K562 (cell line): ENCODE data around the gene JADE2. TPM values are rescaled to one million over a fixed set of nuclear protein-coding genes. Genes with fewer than 3 reads are reported as not detected.

Source experiments
- ATAC-seq: fragments of 200-7000 bp; cut with Tn5 transposase; 3 replicates; pipeline ENCODE4 v1.9.1; 2020; ENCODE audit warnings: moderate library complexity
- BruUV-seq: library from RNA; stranded (reverse); fragments of 400-500 nt; replicated peaks from 2 replicates; lab custom pipeline; 2021; lab: Mats Ljungman, UMichigan
- CTCF ChIA-PET: fragments of 300-600 bp; formaldehyde crosslinking; extraction: SDS; loops from one replicate; lab custom pipeline; 2021; ENCODE audit warnings: low intra/inter-chr PET ratio; lab: Yijun Ruan, JAX
- POLR2A ChIA-PET: fragments of 300-600, 350-650 bp; sonication (Branson Sonifier 250); formaldehyde crosslinking; extraction: SDS; loops from one replicate; lab custom pipeline; 2021; ENCODE audit warnings: antibody characterized with exemption, inconsistent platforms; lab: Yijun Ruan, JAX
- DNase-seq, 4 experiments: peaks; one replicate each; pipeline versions ENCODE4 v3.0.0 to v3.0.0-alpha.2; 2011 to 2018; ENCODE audit warnings: low spot score in 3 of 4, mixed read lengths in 3 of 4; ENCODE audit errors: extremely low read depth in 1 of 4
- FAIRE-seq: peaks from 2 replicates; lab custom pipeline; 2011; peaks lifted over from hg19 to GRCh38; lab: Jason Lieb, UNC
- H2AFZ ChIP-seq: 2 replicates; pipeline ENCODE4 v1.6.0; 2011; ENCODE audit warnings: low read depth, low read length, control low read depth, inconsistent platforms
- H3K27ac ChIP-seq: fragments of 200-600 bp; 3 replicates; pipeline ENCODE4 v1.8.0; 2011; ENCODE audit warnings: low read depth, mild to moderate bottlenecking, control low read depth, inconsistent platforms, low read length, moderate library complexity, mixed read lengths; ENCODE audit errors: extremely low read depth
- H3K27me3 ChIP-seq, 2 experiments: fragments of 300-600 bp in 1 of 2; 2 replicates in 1 of 2; 3 replicates in 1 of 2; pipeline versions ENCODE4 v1.6.0 to v1.8.0; 2011; ENCODE audit warnings: inconsistent platforms in 2 of 2, low read length in 2 of 2, mild to moderate bottlenecking in 1 of 2, mixed read lengths in 1 of 2, moderate library complexity in 1 of 2; ENCODE audit not compliant: control insufficient read depth in 2 of 2, insufficient read depth in 2 of 2
- H3K36me3 ChIP-seq: fragments of 300-600 bp; 3 replicates; pipeline ENCODE4 v1.8.0; 2011; ENCODE audit warnings: mild to moderate bottlenecking, low read length, inconsistent platforms; ENCODE audit not compliant: control insufficient read depth, insufficient read depth
- H3K4me1 ChIP-seq, 2 experiments: fragments of 200-600 bp in 1 of 2; replicated peaks in 1 of 2; 2 replicates in 1 of 2; 3 replicates in 1 of 2; pipeline versions ENCODE4 v1.5.1 to v1.8.0; 2011; ENCODE audit warnings: inconsistent platforms in 2 of 2, low read length in 2 of 2, mild to moderate bottlenecking in 1 of 2, mixed read lengths in 1 of 2, moderate library complexity in 1 of 2; ENCODE audit not compliant: control insufficient read depth in 2 of 2, insufficient read depth in 2 of 2
- H3K4me2 ChIP-seq: 2 replicates; pipeline ENCODE4 v1.6.1; 2011; ENCODE audit warnings: low read length, control low read depth, inconsistent platforms, mixed read lengths; ENCODE audit not compliant: insufficient read depth
- H3K4me3 ChIP-seq: fragments of 200-600 bp; sonication (generic), shearing (Covaris generic); 2 replicates; pipeline ENCODE4 v1.5.1; 2016; ENCODE audit warnings: control low read depth, inconsistent platforms
- H3K79me2 ChIP-seq: fragments of 200-600 bp; 3 replicates; pipeline ENCODE4 v1.8.0; 2011; ENCODE audit warnings: low read length, inconsistent platforms; ENCODE audit not compliant: control insufficient read depth, insufficient read depth
- H3K9ac ChIP-seq, 2 experiments: 2 replicates each; pipeline versions ENCODE4 v1.6.0 to v1.6.1; 2011; ENCODE audit warnings: low read depth in 2 of 2, low read length in 2 of 2, control low read depth in 1 of 2, inconsistent platforms in 1 of 2, mild to moderate bottlenecking in 1 of 2, mixed read lengths in 1 of 2; ENCODE audit not compliant: insufficient read depth in 1 of 2
- H3K9me1 ChIP-seq: one replicate; pipeline ENCODE4 v1.6.0; 2011; ENCODE audit warnings: inconsistent platforms, mild to moderate bottlenecking, low read length, moderate library complexity; ENCODE audit not compliant: control insufficient read depth, insufficient read depth
- H3K9me3 ChIP-seq: replicated peaks from 2 replicates; pipeline ENCODE4 v1.5.1; 2011; ENCODE audit warnings: low read depth, low read length, inconsistent platforms; ENCODE audit not compliant: control insufficient read depth, insufficient read depth
- H4K20me1 ChIP-seq: replicated peaks from 2 replicates; pipeline ENCODE4 v1.6.1; 2011; ENCODE audit warnings: low read length, inconsistent platforms, mixed read lengths; ENCODE audit not compliant: control insufficient read depth, insufficient read depth
- EWSR1 ChIP-seq: fragments of 450-650 bp; IDR thresholded peaks from 2 replicates; pipeline ENCODE4 v1.6.1; 2018; ENCODE audit warnings: borderline replicate concordance, mild to moderate bottlenecking, low read depth, moderate library complexity; ENCODE audit not compliant: partially characterized antibody
- LCOR ChIP-seq: sonication (generic); formaldehyde crosslinking; IDR thresholded peaks from 2 replicates; pipeline ENCODE4 v1.8.0; 2022; ENCODE audit warnings: mild to moderate bottlenecking, missing genetic modification reagents
- MCM2 ChIP-seq: fragments of 450-650 bp; IDR thresholded peaks from 2 replicates; pipeline ENCODE4 v1.6.1; 2017; ENCODE audit warnings: low read depth, mild to moderate bottlenecking
- MED1 ChIP-seq: sonication (generic); formaldehyde crosslinking; IDR thresholded peaks from 2 replicates; pipeline ENCODE4 v1.8.1; 2023; ENCODE audit warnings: missing genetic modification reagents, borderline replicate concordance
- SMAD2 ChIP-seq: fragments of 150-350 bp; IDR thresholded peaks from 2 replicates; pipeline ENCODE4 v1.6.1; 2014; ENCODE audit warnings: low read depth, mild to moderate bottlenecking, low read length
- SOX6 ChIP-seq: fragments of 450-650 bp; IDR thresholded peaks from 2 replicates; pipeline ENCODE4 v1.6.1; 2014; ENCODE audit warnings: mild to moderate bottlenecking
- TAF9B ChIP-seq: fragments of 450-650 bp; IDR thresholded peaks from 2 replicates; pipeline ENCODE4 v1.6.1; 2018; ENCODE audit warnings: mild to moderate bottlenecking; ENCODE audit not compliant: partially characterized antibody
- ZNF121 ChIP-seq: sonication (generic); formaldehyde crosslinking; conservative IDR thresholded peaks from 2 replicates; pipeline ENCODE4 v1.8.0; 2022; ENCODE audit warnings: missing genetic modification reagents
- WGBS: fragments of 100-300 bp; shearing (Covaris generic); methylation state at CpG from one replicate; pipeline ENCODE4 v1.1.6; 2016; ENCODE audit warnings: low coverage, mixed read lengths; ENCODE audit not compliant: insufficient coverage; ENCODE audit errors: missing lambda C conversion rate; 5-methylcytosine and 5-hydroxymethylcytosine counted together
- in situ Hi-C: fragments of 300-500 bp; cut with MboI; formaldehyde crosslinking; loops from 4 replicates; pipeline ENCODE4 v1.15.0; 2018; ENCODE audit warnings: inconsistent platforms, mixed read lengths
- intact Hi-C: fragments of 100-400 bp; cut with micrococcal nuclease; formaldehyde crosslinking; loops from 2 replicates; pipeline ENCODE4 v1.14.2; 2022
- polyA plus RNA-seq, 8 experiments: library from polyadenylated mRNA; depleted of rRNA in 4 of 8; stranded (reverse) in 5 of 8; unstranded in 3 of 8; fragments of >200 nt; fragmentation: Nextera tagmentation in 2 of 8; fragmentation: Illumina TruSeq in 1 of 8; extraction: Ambion mirVana in 2 of 8; extraction: Trizol in 1 of 8; gene quantifications; 2 replicates each; pipeline versions ENCODE4 v1.2.1 to v1.2.3, GENCODE V29; 2011 to 2014; ENCODE audit warnings: inconsistent platforms in 1 of 8, missing spikeins in 1 of 8
- total RNA-seq, 7 experiments: library from RNA; depleted of rRNA in 6 of 7; stranded (reverse); fragments of >200 nt in 6 of 7; fragmentation: Illumina TruSeq in 2 of 7; extraction: Trizol in 2 of 7; gene quantifications; 2 replicates each; pipeline versions ENCODE4 v1.2.1 to v1.2.3, GENCODE V29; 2011 to 2021; ENCODE audit warnings: low replicate concordance in 1 of 7
- TF ChIP-seq, protein P1 (sequence below): fragments of 450-650 bp; IDR thresholded peaks from 2 replicates; pipeline ENCODE4 v1.6.1; 2017; ENCODE audit warnings: antibody characterized with exemption
- TF ChIP-seq, protein P2 (sequence below): sonication (generic); IDR thresholded peaks from 2 replicates; pipeline ENCODE4 v1.6.1; 2016
- TF ChIP-seq, protein P3 (sequence below): sonication (generic); formaldehyde crosslinking; IDR thresholded peaks from 2 replicates; pipeline ENCODE4 v1.8.0; 2022; ENCODE audit warnings: mild to moderate bottlenecking, missing genetic modification reagents

The JADE2 gene
- total and polyA plus RNA-seq, 9 of the 15 experiments (the other 6 are each of a cell fraction or from before 2014, with no cell fraction given): 0.50 to 23.3 (median 9.1) TPM

DNA sequence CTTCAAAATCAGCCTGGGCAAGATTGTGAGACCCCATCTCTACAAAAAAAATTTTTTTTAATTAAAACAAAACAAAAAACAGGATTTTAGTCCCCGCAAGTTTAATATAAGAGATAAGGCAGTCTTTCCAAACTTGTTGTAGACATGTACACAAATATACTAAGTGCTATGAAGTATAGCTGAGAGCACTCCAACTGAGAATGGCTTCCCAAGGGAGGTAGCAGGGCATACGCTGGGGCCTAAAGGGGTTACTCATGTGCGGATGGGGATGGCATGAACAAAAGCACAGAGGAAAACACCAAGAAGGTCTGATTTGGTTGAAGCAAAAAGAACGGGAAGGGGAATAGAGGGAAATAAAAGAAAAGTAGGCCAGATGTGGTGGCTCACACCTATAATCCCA is 86.0 kb downstream of the JADE2 start (continued):
- no peak for TF ChIP-seq MCM2
- TF ChIP-seq, protein P1, sequence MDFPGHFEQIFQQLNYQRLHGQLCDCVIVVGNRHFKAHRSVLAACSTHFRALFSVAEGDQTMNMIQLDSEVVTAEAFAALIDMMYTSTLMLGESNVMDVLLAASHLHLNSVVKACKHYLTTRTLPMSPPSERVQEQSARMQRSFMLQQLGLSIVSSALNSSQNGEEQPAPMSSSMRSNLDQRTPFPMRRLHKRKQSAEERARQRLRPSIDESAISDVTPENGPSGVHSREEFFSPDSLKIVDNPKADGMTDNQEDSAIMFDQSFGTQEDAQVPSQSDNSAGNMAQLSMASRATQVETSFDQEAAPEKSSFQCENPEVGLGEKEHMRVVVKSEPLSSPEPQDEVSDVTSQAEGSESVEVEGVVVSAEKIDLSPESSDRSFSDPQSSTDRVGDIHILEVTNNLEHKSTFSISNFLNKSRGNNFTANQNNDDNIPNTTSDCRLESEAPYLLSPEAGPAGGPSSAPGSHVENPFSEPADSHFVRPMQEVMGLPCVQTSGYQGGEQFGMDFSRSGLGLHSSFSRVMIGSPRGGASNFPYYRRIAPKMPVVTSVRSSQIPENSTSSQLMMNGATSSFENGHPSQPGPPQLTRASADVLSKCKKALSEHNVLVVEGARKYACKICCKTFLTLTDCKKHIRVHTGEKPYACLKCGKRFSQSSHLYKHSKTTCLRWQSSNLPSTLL: no peak
- TF ChIP-seq, protein P2, sequence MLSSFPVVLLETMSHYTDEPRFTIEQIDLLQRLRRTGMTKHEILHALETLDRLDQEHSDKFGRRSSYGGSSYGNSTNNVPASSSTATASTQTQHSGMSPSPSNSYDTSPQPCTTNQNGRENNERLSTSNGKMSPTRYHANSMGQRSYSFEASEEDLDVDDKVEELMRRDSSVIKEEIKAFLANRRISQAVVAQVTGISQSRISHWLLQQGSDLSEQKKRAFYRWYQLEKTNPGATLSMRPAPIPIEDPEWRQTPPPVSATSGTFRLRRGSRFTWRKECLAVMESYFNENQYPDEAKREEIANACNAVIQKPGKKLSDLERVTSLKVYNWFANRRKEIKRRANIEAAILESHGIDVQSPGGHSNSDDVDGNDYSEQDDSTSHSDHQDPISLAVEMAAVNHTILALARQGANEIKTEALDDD: no peak

DNA sequence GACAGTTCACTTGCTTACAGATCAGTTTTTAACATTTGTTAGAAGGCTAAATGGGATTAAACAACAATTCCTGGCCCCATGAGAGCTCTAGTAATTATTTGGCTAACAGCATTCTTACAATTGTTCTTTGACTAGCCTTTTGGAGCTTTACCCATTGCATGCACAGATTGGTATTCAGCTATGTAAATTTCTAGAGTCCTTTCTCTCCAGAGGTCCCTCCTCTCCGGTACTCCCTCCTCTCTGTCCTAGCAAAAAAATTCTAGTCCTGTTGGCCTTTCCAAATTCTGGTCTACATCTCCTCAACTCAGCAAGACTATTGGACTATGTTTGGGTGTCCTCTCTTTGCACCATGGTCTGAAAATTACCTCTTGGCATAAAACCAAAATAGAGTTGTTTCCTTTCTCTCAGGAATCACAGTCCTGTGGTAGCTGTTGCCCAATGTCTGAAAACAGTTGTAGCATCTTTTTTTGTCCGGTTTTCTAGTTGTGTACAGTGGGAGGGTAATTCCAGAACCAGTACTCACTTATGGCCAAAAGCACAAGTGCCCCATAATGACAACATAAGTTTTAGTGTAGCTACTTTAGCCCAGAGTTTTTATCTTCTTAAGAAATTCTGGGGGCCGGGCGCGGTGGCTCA is 89.1 kb downstream of the JADE2 start:
- POLR2A ChIA-PET: no interaction called here
- no TSS peak for BruUV-seq

More for the DNA sequence above, 89.1 kb downstream of the JADE2 start:
- TF ChIP-seq TAF9B (no peak), LCOR (no peak), SOX6 (no peak), EWSR1 (no peak), SMAD2 (no peak), ZNF121 (no peak), MED1 (no peak)
- TF ChIP-seq, protein P3, sequence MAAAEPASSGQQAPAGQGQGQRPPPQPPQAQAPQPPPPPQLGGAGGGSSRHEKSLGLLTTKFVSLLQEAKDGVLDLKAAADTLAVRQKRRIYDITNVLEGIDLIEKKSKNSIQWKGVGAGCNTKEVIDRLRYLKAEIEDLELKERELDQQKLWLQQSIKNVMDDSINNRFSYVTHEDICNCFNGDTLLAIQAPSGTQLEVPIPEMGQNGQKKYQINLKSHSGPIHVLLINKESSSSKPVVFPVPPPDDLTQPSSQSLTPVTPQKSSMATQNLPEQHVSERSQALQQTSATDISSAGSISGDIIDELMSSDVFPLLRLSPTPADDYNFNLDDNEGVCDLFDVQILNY (CRISPR knock-in tag): no peak
- Histone ChIP-seq H3K27me3 (no peaks in the 10 kb centered on the region), H3K4me1 (no peaks in the 10 kb centered on the region), H3K27ac (no peak overlapping the region), H3K9me3 (no peaks in the 10 kb centered on the region), H3K79me2 (no peaks in the 10 kb centered on the region), H3K9ac (no peak overlapping the region), H3K9me1 (no peaks in the 10 kb centered on the region), H2AFZ (no peak overlapping the region), H3K4me3 (no peak overlapping the region), H4K20me1 (no peaks in the 10 kb centered on the region), H3K4me2 (no peak overlapping the region), H3K36me3 (peaks cover 66% of the 10 kb centered on the region)
- intact Hi-C loops (no loop called here), in situ Hi-C loops (loop anchor here (10.0 kb wide), 1 partner anchor 1830 kb away; no protein-coding TSS in a partner anchor)
- ATAC-seq (no peak), FAIRE-seq (no peak), DNase-seq (no peak)
- CTCF ChIA-PET: no interaction called here
- WGBS: 100% methylated on average over 2 of the region's 5 CpGs
